Panc1 (cell line): ENCODE data around the gene HELZ. TPM values are rescaled to one million over a fixed set of nuclear protein-coding genes. Genes with fewer than 3 reads are reported as not detected.

Source experiments
- ATAC-seq: fragments of 200-7000 bp; cut with Tn5 transposase; 2 replicates; pipeline ENCODE4 v1.9.1; 2020; ENCODE audit warnings: mild to moderate bottlenecking, moderate library complexity
- BruUV-seq: library from RNA; stranded (reverse); fragments of 400-500 nt; replicated peaks from 2 replicates; lab custom pipeline; 2021; lab: Mats Ljungman, UMichigan
- CTCF ChIA-PET: fragments of 300-600 bp; sonication (Branson Sonifier 250); formaldehyde crosslinking; loops from one replicate; lab custom pipeline; 2022; ENCODE audit warnings: antibody characterized with exemption; lab: Charles Lee
- POLR2A ChIA-PET: fragments of 300-600 bp; sonication (Branson Sonifier 250); formaldehyde crosslinking; loops from one replicate; lab custom pipeline; 2022; ENCODE audit warnings: antibody characterized with exemption; lab: Charles Lee
- DNase-seq: peaks from one replicate; pipeline ENCODE4 v3.0.0-alpha.2; 2010; ENCODE audit warnings: low read depth, low spot score
- H3K27ac ChIP-seq: 2 replicates; pipeline ENCODE4 v1.5.1; 2011; ENCODE audit warnings: mild to moderate bottlenecking, low read length, inconsistent platforms
- H3K27me3 ChIP-seq: fragments of 200-500 bp; sonication (Bioruptor generic); 2 replicates; pipeline ENCODE4 v1.6.0; 2014; ENCODE audit warnings: low read length, inconsistent platforms; ENCODE audit not compliant: control insufficient read depth, insufficient read depth
- H3K36me3 ChIP-seq: fragments of 200-500 bp; sonication (Bioruptor generic); 2 replicates; pipeline ENCODE4 v1.5.1; 2014; ENCODE audit warnings: inconsistent platforms, mild to moderate bottlenecking, low read length, moderate library complexity; ENCODE audit not compliant: control insufficient read depth, insufficient read depth
- H3K4me1 ChIP-seq: 2 replicates; pipeline ENCODE4 v1.5.1; 2011; ENCODE audit warnings: inconsistent platforms, mild to moderate bottlenecking, low read length, moderate library complexity; ENCODE audit not compliant: control insufficient read depth, insufficient read depth
- H3K4me3 ChIP-seq, 2 experiments: 2 replicates each; pipeline ENCODE4 v1.5.1; 2011 to 2012; ENCODE audit warnings: low read depth in 2 of 2, low read length in 2 of 2, mild to moderate bottlenecking in 2 of 2, inconsistent platforms in 1 of 2, moderate library complexity in 1 of 2
- H3K9me3 ChIP-seq: fragments of 200-500 bp; sonication (Bioruptor generic); 2 replicates; pipeline ENCODE4 v1.5.1; 2014; ENCODE audit warnings: low read depth, mild to moderate bottlenecking, inconsistent platforms, low read length, moderate library complexity; ENCODE audit not compliant: control insufficient read depth, insufficient read depth
- POLR2AphosphoS5 ChIP-seq: IDR thresholded peaks from 2 replicates; pipeline ENCODE4 v1.6.1; 2012; ENCODE audit warnings: mild to moderate bottlenecking, low read depth, low read length, moderate library complexity
- SIN3A ChIP-seq: IDR thresholded peaks from 2 replicates; pipeline ENCODE4 v1.6.1; 2012; ENCODE audit warnings: low read depth, mild to moderate bottlenecking, low read length, moderate library complexity, borderline replicate concordance; ENCODE audit not compliant: insufficient read depth
- TCF7L2 ChIP-seq: IDR thresholded peaks from 2 replicates; pipeline ENCODE4 v1.6.1; 2011; ENCODE audit warnings: mild to moderate bottlenecking, low read depth, low read length, inconsistent platforms
- in situ Hi-C: cut with HindIII; loops from 2 replicates; pipeline ENCODE4 v1.10.0; 2016; ENCODE audit warnings: low sequenced_read_pairs, low pct_unique_long_range_greater_than_20kb
- intact Hi-C: fragments of 100-400 bp; cut with micrococcal nuclease; formaldehyde crosslinking; loops from one replicate; pipeline ENCODE4 v1.10.0; 2022; ENCODE audit not compliant: unreplicated experiment
- total RNA-seq: library from RNA; stranded (reverse); gene quantifications from one replicate; pipeline ENCODE4 v1.2.1, GENCODE V29; 2021; ENCODE audit not compliant: unreplicated experiment
- TF ChIP-seq, protein P1 (sequence below): fragments of 450-650 bp; IDR thresholded peaks from 2 replicates; pipeline ENCODE4 v1.5.1; 2017; ENCODE audit warnings: mild to moderate bottlenecking
- TF ChIP-seq, protein P2 (sequence below), 2 experiments: IDR thresholded peaks; 2 replicates each; pipeline ENCODE4 v1.6.1; 2011 to 2012; ENCODE audit warnings: low read depth in 2 of 2, control low read depth in 1 of 2, low read length in 1 of 2, mild to moderate bottlenecking in 1 of 2, moderate library complexity in 1 of 2; ENCODE audit not compliant: insufficient read depth in 1 of 2

HELZ gene
- total RNA-seq, 1 experiment from 2014 or later: 15.0 TPM

DNA sequence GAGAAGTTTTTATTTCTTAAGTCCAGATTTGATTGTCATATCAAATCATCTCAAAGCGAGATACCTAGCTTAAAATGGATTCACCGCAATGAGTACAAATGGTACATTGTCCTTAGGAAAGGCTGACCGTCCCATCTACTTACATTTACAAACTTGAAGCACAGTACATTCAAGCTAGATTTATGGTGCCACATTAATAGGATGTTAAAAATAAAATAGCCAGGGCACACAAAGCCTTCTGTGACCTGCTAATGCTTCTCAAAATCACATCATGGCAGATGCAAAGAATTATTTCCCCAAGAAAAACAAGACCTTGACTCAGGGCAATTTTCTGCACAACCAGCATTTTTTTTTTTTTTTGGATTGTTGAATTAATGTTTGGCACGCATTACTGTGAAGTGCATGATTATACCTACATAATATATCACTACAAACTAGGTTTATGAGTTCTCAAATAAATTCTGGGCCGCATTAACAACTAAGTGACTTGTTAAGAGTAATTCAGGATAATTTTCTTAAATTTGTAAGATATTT is 175.3 kb downstream of the HELZ start:
- H3K36me3 ChIP-seq: no peaks in the 10 kb centered on the region
- H3K27ac ChIP-seq: no peak overlapping the region
- no peak overlapping the region for H3K4me3 ChIP-seq
- ATAC-seq: no peak
- DNase-seq: no peak
- CTCF ChIA-PET: no interaction called here
- H3K9me3 ChIP-seq: no peaks in the 10 kb centered on the region
- POLR2A ChIA-PET: interaction anchor here (0.6 to 0.7 kb wide), 2 partner anchors 713 to 837 kb away, joined by 4 to 6 read pairs; no protein-coding TSS in a partner anchor
- BruUV-seq: no TSS peak
- intact Hi-C loops (no loop called here), in situ Hi-C loops (no loop called here)
- TF ChIP-seq, protein P1, sequence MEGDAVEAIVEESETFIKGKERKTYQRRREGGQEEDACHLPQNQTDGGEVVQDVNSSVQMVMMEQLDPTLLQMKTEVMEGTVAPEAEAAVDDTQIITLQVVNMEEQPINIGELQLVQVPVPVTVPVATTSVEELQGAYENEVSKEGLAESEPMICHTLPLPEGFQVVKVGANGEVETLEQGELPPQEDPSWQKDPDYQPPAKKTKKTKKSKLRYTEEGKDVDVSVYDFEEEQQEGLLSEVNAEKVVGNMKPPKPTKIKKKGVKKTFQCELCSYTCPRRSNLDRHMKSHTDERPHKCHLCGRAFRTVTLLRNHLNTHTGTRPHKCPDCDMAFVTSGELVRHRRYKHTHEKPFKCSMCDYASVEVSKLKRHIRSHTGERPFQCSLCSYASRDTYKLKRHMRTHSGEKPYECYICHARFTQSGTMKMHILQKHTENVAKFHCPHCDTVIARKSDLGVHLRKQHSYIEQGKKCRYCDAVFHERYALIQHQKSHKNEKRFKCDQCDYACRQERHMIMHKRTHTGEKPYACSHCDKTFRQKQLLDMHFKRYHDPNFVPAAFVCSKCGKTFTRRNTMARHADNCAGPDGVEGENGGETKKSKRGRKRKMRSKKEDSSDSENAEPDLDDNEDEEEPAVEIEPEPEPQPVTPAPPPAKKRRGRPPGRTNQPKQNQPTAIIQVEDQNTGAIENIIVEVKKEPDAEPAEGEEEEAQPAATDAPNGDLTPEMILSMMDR: no peak
- TF ChIP-seq SIN3A: no peak
- TF ChIP-seq, protein P2, sequence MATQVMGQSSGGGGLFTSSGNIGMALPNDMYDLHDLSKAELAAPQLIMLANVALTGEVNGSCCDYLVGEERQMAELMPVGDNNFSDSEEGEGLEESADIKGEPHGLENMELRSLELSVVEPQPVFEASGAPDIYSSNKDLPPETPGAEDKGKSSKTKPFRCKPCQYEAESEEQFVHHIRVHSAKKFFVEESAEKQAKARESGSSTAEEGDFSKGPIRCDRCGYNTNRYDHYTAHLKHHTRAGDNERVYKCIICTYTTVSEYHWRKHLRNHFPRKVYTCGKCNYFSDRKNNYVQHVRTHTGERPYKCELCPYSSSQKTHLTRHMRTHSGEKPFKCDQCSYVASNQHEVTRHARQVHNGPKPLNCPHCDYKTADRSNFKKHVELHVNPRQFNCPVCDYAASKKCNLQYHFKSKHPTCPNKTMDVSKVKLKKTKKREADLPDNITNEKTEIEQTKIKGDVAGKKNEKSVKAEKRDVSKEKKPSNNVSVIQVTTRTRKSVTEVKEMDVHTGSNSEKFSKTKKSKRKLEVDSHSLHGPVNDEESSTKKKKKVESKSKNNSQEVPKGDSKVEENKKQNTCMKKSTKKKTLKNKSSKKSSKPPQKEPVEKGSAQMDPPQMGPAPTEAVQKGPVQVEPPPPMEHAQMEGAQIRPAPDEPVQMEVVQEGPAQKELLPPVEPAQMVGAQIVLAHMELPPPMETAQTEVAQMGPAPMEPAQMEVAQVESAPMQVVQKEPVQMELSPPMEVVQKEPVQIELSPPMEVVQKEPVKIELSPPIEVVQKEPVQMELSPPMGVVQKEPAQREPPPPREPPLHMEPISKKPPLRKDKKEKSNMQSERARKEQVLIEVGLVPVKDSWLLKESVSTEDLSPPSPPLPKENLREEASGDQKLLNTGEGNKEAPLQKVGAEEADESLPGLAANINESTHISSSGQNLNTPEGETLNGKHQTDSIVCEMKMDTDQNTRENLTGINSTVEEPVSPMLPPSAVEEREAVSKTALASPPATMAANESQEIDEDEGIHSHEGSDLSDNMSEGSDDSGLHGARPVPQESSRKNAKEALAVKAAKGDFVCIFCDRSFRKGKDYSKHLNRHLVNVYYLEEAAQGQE (IDR thresholded peaks at IDR 0.05; ENCODE audit: insufficient read depth in 1 of 2, low read depth in 2 of 2, low read length in 1 of 2): no peak
- no peak for TF ChIP-seq TCF7L2
- TF ChIP-seq POLR2AphosphoS5: no peak
- no peaks in the 10 kb centered on the region for H3K27me3 ChIP-seq
- H3K4me1 ChIP-seq: no peaks in the 10 kb centered on the region

DNA sequence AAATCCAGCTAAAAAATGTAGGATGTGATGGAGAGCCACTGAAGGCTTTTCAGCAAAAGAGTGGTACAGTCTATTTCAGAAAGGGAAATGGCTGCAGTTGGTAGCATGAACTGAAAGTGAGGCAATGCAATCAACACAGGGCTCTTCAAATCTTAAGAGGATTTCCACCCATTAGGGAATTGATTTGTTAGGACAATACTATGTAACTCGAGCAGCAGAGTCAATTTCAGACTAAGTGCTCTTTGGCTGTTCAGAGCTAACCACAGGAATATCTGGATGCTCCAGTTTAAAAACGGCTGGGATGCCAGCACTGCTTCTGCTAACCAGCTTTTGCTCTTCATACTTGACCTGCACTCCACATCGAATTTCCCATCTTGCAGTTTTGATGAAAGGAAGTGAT is 176.0 kb downstream of the HELZ start:
- H3K27ac ChIP-seq: no peak overlapping the region
- no peak for TF ChIP-seq TCF7L2
- TF ChIP-seq, protein P2 (IDR thresholded peaks at IDR 0.05; ENCODE audit: insufficient read depth in 1 of 2, low read depth in 2 of 2, low read length in 1 of 2): no peak
- TF ChIP-seq, protein P1: no peak
- ChIA-PET CTCF (no interaction called here), POLR2A (interaction anchor here (0.7 kb wide), 1 partner anchor 713 kb away, joined by 6 read pairs; no protein-coding TSS in a partner anchor)
- DNase-seq: no peak
- no peaks in the 10 kb centered on the region for H3K4me1 ChIP-seq
- H3K9me3 ChIP-seq: no peaks in the 10 kb centered on the region
- in situ Hi-C loops: no loop called here
- H3K4me3 ChIP-seq: no peak overlapping the region
- no peak for ATAC-seq
- no peaks in the 10 kb centered on the region for H3K36me3 ChIP-seq
- H3K27me3 ChIP-seq: no peaks in the 10 kb centered on the region
- no TSS peak for BruUV-seq
- intact Hi-C loops: no loop called here
